Ammon's horn (tissue), 1 donor: ENCODE results near the gene NT5C2.
"Not testable (repeated sequence)": the region's sequence is repeated elsewhere in the genome, so short reads cannot be mapped to it uniquely, and the experiment has no call there.

ENCODE experiments used
- DNase-seq: peaks from one replicate; pipeline ENCODE4 v3.0.0-alpha.2; 2016; ENCODE audit warnings: low spot score

The NT5C2 gene

DNA sequence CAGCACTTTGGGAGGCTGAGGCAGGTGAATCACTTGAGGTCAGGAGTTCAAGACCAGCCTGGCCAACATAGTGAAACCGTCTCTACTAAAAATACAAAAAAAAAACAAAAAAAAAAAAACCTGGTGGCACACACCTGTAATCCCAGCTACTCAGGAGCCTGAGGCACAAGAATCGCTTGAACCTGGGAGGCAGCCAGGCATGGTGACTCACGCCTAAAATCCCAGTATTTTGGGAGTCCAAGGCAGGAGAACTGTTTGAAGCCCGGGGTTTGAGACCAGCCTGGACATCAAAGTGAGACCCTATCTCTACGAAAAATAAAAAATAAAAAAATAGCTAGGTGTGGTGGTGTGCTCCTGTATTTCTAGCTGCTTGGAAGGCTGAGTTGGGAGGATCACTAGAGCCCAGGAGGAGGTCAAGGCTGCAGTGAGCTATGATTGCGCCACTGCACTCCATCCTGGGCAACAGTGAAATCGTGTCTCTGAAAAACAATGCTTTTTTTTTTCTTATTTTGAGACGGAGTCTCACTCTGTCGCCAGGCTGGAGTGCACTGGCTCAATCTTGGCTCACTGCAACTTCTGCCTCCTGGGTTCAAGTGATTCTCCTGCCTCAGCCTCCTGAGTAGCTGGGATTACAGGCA is 29.2 kb downstream of the NT5C2 start:
- not testable (repeated sequence) for DNase-seq

DNA sequence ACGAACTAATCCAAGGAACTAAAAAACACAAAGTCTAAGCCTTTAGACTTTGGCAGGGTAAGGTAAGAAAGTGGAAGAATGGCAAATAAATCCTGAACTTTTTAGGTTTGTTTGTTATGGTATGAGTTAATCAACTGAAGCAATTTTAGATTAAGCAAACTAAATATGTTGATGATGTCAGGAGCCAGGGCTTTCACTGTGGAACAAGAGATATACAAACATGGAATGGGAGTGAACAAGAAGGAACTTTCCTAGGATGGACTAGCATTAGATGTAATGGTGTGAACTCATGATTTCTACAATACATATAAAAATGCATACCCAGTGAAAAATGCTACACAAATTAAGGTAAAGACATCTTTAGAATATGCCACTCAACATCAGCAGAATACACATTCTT is 35.8 kb downstream of the NT5C2 start:
- DNase-seq: no peak

DNA sequence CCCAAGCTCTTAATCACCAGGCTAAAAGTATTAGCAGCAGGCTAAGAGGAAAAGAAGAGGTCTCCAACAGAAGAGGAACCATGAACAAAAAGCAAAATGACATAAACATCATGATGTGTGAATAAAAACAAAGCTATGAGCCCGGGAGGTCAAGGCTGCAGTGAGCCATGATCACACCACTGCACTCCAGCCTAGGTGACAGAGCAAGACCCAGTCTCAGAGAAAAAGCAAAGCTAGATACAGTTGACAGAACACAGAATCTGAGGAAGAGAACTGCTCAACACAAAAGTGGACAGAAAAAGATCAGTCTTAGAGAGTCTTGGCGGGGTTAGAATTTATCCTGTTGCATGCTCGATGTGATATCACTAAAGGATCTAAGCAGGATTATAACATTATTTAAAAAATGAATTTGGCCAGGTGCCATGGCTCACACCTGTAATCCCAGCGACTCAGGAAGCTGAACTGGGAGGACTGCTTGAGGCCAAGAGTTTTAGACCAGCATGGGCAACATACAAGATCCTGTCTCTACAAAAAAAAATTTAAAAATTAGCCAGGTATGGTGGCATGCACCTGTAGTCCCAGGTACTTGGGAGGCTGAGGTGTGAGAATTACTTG is 37.5 kb downstream of the NT5C2 start:
- no peak for DNase-seq

DNA sequence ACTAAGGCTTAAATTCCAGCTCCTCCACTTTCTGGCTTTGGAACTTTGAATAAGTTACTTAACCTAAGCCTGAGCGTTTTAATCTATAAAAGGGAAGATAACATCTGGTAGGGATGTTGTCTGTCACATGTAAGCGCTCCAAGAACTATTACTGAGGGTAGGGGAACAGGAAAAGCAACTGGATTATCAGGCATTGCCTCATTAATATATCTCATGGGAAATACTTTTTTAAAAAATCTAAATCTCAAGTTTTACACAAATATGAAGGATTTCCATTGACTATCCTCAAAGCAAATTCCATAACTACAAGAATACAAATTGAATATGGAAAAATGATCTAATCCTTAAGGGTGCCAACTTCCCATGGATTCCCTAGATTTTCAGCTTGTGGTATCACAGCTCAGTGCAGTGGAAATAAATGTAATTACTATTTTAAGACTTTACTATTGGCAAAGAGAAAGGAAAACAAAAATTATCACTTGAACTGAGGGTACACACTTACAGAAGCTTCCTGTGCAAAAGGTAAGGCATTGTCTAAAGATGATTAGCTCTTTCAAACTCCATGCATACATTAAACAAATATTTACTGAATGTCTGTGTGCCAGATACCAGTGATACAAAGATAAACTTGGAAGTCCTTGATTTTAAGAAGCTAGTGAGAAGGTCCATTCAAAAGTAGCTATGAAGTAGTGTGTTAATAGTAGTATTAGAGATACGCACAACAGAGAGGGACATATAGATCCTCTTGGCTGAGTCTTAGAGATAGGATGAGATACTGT is 38.4 kb downstream of the NT5C2 start:
- no peak for DNase-seq

DNA sequence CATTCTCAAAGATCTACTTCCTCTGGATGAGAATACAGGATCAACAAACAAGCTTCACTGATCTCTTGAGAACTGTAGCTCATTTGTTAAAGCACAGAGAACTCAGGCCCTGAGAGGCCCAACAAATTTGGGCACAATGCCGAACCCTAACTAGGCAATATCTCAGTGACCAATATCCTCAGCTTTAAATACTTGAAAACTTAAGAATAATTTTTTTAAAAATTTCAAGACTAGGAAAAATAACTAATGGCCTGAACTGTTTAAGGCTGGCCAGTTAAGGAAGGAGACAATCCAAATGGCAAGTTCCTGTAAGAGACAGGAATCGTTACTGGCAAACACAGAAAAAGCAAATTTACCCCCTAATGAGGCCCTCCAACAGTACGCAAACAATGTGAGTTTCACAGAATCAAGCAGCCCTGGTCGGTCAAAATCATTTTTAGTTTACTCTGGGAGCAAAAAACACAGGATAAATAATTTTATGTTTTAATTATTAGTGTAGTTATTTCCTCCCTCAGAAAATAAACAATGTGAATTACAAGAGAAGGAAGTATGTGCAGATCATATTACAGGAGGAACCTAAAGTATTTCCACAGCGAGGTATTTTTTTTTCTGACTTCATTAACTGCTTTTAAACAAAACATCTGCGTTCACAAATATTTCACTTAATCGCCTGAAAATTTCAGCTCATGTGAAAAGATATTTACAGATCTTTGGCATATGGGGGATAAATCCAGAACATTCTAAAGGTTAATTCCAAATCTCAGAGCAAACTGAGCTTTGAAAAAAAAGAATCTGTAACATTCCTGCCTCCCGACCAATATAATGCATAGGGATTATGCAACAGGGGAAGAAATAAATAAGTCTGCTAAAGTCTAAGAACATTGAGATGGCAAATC is 39.5 kb downstream of the NT5C2 start:
- peak; percentile 73 for DNase-seq

DNA sequence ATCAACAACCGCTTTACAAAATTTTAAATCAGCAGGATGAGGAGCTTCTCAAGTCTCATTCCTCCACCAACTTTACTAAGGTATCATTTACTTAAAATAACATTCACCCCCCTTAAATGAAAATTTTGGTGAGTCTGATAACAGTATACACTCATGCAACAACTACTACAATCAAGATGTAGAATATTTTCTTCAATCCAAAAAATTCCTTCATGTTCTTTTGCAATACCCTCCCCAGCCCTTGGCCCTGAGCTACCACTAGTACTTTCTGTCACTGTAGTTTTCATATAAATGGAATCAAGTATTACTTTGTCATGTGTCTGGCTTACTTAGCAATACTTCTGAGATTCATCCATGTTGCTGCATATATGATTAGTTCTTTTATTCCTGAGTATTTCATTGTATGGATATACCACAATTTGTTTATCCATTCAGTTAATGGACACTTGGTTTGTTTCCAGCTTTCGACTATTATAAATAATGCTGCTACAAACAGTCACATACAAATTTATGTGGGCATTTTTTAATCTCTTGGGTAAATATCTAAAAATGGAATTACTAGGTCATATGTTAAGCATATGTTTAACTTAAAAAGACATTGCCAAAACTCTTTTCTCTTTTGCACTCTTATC is 43.0 kb downstream of the NT5C2 start:
- no peak for DNase-seq

DNA sequence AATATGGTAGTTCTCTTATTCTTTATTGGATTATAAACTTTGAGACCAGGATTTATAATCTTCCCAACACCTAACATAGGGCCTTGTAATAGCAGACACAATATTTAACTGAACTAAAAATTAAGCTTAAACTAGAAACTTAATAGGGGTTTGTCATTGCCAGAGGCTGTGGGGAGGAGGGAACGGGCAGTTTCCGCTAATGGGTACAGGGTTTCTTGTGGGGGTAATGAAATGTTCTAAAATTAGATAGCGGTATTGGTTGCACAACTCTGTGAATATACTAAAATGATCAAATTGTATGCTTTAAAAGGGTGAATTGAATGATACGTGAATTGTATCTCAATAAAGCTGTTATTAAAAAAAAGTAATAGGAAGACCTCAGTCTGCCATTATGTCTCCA is 45.4 kb downstream of the NT5C2 start:
- no peak for DNase-seq

DNA sequence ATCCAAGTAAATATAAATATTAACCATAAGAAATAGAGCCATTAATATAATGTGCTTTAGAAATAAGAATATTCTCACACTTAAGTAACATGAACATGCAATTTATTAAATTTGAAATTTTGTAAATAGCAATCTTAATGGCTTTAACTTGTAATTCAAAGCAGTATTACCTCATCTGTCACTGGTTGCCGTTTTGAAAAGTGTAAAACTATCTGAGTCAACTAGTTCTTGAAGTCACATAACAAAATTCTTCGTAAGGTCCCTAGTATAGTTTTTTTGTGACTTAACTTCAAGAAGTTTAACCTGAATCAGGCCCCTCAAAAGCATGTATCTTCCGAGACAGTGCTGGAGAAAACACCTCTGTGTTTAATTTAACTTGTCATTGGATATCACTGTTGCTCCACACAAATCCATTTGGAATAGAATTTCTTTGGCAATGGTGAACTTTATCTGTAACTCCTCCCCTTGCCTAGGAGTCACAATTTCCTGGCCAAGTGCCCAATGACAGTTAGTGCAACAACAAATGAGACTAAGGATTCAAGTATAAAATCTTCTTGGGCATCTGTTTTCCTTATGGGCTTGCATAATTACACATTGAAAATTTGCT is 47.1 kb downstream of the NT5C2 start:
- no peak for DNase-seq

DNA sequence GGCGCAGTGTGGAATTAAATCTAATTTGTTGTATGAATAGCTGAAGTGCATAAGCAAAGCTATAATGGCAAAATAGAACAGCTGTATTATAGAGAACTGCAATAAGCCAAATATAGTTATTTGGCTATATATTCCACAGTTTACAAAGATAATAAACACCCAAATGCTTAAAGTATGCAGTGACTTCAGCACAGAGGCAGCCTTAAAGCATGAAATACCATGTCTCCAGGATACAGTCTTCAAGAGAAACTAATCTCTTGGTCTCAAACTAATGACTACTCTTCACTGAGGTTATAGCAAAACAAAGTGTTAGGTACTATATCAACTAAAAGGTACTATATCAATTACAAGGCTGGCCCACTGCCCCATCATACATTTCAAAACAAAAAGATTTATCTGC is 48.0 kb downstream of the NT5C2 start:
- DNase-seq: no peak

DNA sequence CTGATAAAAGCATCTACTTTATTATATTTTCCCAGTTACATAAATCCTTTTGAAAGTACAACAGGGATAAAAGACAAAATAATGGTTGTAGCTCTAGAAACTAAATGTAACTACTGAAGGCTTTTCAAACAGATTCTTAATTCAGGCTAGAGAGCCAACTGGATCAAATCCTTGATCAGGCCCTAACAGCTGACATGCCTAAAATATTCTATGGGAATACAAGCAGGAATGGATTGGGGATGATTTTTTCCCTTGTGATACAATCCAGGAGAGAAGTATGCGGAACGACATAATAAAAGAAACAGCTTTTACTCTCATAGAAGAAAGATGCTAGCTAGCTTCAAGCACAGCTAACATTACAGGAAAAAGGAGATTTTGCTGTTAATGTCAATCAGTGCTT is 49.0 kb downstream of the NT5C2 start:
- no peak for DNase-seq

DNA sequence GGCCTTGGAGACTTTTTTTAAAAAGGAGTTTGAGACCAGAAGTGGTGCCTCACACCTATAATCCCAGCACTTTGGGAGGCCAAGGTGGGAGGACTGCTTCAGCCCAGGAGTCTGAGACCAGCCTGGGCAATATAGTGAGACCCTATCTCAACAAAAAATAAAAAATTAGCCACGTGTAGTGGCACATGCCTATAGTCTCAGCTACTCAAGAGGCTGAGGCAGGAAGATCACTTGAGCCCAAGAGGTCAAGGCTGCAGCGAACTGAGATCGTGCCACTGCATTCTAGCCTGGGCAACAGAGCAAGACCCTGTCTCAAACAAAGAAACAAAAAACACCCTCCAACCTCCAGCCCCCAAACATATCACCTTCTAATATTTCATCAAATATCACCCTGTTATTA is 49.4 kb downstream of the NT5C2 start:
- not testable (repeated sequence) for DNase-seq

DNA sequence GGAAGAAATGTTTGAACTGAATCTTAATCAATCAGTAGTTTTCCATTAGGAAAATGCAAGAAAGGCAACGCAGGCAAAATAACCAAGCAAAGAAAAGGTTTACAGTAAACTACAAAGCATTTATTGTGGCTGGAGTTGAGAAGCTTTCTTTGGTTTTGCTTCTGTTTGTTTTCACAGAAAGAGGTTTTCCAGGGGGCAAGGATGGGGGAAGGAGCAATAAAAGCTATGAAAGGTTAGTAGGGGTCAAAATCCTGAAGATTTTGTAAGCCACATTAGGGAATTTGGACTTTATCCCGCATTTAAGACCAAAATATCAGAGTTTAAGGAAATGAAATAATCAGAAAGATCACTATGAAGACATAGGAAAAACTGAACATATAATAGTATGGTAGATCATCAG is 51.1 kb downstream of the NT5C2 start:
- no peak for DNase-seq

DNA sequence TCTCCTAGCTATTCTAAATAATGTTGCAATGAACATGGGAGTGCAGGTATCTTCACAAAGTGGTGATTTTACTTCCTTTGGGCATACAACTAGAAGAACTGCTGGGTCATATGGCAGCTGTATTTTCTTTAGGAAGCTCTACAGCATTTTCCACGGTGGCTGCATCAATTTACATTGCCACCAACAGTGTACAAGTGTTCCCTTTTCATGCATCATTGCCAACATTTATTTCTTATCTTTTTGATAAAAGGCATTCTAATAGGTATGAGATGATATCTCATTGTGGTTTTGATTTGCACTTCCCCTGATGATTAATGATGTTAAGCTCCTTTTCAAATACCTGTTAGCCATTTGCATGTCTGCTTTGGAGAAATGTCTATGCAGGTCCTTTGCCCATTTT is 52.6 kb downstream of the NT5C2 start:
- DNase-seq: no peak

DNA sequence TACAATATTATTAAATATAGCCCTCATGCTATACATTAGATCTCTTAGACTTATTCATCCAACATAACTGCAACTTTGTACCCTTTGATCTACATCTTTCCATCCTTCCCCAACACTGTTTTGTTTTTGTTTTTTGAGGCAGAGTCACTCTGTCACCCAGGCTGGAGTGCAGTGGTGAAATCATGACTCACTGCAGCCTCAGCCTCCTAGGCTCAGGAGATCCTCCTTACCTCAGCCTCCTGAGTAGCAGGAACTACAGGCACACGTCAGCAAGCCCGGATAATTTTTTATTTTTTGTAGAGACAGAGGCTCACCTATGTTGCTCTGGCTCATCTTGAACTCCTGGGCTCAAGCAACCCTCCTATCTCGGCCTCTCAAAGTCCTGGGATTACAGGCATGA is 53.3 kb downstream of the NT5C2 start:
- no peak for DNase-seq

DNA sequence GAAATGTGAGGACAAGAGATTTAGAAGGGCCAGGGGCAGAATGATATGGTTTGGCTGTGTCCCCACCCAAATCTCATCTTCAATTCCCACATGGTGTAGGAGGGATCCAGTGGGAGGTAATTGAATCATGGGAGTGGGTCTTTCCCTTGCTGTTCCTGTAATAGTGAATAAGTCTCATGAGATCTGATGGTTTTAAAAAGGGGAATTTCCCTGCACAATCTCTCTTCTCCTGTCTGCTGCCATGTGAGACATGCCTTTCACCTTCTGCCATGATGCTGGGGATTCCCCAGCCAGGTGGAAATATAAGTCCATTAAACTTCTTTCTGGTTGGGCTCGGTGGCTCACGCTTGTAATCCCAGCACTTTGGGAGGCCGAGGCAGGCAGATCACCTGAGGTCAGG is 57.9 kb downstream of the NT5C2 start:
- not testable (repeated sequence) for DNase-seq

DNA sequence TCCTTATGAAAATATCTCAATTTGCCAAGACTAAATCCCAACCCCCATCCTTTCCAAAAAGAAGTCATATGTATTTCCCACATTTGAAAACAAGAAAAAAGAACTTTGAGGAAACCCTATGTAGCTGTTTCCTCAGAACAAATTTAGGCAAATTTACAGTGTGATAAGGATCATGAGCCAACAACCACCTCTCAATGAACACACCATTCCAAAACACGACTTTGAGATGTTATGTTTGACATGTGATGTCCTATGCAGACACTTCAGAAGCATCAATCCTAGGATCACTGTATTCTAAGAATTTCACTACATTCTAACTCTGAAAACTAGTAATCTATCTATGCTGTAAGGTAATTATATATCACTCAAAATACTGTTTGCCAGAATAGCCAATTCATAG is 62.2 kb downstream of the NT5C2 start:
- no peak for DNase-seq

DNA sequence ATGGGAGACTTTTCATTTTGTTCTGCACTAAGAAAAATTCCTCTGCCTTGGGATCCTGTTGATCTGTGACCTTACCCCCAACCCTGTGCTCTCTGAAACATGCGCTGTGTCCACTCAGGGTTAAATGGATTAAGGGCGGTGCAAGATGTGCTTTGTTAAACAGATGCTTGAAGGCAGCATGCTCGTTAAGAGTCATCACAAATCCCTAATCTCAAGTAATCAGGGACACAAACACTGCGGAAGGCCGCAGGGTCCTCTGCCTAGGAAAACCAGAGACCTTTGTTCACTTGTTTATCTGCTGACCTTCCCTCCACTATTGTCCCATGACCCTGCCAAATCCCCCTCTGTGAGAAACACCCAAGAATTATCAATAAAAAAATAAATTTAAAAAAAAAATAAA is 62.9 kb downstream of the NT5C2 start:
- DNase-seq: not testable (repeated sequence)

DNA sequence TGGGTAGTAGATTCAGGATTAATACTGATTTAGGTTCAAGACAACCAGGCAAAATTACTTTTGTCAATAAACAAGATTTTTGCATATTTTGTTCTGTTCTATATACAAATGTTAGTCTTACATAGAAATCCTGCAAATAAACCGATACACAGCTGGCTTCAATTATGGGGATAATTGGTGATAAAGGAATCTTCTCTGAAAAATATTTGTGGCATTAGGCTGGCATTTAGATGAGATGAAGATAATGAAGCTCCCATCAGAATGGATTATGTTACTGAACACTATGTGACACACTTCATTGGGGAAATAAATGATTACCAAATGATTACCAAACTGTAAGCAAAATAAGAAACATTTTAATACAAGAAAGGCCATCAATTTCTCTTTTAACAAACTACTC is 65.8 kb downstream of the NT5C2 start:
- no peak for DNase-seq

DNA sequence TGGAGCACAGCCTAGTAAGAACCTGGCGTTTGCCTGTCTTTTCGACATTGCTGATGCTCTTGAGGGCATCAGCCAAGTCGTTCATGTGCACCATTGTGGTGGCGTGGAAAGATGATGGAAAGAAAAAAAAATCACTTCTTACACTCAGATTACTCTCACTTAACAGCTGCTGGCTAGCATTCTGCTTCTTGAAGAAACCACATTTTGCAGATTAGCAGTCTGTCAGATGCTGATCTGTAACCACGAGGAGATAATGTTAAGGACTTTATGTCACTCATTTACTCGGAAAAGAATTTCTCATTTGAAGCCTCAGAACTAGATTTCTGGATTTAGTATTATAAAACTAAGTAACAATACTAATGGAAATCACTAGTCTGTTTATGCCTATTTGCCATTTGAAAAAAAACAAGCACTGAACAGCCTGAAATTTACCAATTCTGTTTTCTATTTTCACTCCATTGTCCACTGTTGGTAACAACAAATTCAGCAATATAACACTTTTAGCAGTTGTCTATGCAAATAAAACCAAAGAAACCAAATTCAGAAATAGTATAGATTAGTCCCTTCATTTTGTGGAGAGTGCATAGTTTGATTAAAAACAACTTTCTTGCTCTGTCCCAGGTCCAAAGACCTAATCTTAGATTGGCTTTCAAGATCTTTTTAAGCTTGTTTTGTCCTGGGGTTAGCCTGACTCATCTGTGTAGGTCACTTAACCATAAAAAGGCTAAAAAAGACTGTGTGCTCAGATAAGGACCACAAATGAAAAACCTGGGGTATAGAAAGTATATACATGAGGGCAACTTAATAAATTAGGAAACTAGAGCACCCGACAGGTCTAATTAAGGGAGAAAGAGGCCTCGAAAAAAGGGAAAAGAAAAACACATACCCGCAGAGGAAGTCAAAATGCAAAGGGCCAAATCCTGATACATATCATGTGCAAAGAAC is 67.5 kb downstream of the NT5C2 start:
- no peak for DNase-seq

DNA sequence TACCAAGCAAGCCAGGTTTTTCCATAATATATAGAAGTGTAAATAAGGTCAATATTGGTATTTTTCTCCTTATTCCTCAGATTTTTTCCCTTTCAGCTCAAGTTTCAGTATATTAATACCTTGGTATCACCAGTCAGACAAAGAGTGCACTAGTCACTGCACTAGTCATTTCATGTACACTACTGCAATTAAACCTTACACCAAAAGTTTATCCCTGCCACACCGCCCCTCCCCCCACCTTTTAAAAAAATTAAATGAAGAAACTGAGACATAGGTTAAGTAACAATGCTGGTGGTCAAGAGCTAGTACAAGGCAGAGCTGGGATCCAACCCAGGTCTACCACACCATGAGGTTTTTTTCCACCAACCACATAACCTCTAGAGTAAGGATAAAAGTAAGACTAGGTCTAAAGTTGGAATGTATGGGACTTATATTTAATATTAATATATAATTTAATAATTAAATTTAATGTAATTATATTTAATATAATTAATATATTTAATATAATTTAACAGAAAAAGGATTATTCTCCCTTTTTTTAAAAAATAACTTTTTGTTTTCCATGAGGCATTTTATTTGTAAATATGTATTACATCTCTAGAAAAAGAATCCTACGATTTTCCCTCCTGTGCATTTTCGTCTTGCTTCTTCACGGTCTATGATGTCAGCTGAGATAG is 68.5 kb downstream of the NT5C2 start:
- DNase-seq: no peak
